IMR-90 (cell line): ENCODE measurements around the gene VPS35. TPM values are rescaled to one million over a fixed set of nuclear protein-coding genes. Genes with fewer than 3 reads are reported as not detected.

Experiments used
- ATAC-seq: fragments of 200-7000 bp; cut with Tn5 transposase; 2 replicates; pipeline ENCODE4 v1.9.1; 2020; ENCODE audit warnings: low read depth, mild to moderate bottlenecking, moderate library complexity
- BruUV-seq: library from RNA; stranded (reverse); fragments of 400-500 nt; replicated peaks from 2 replicates; lab custom pipeline; 2021; lab: Mats Ljungman, UMichigan
- CTCF ChIA-PET: fragments of 300-600 bp; formaldehyde crosslinking; extraction: SDS; loops from one replicate; lab custom pipeline; 2021; ENCODE audit warnings: antibody characterized with exemption; lab: Yijun Ruan, JAX
- POLR2A ChIA-PET: fragments of 300-600 bp; sonication (Branson Sonifier 250); formaldehyde crosslinking; loops from one replicate; lab custom pipeline; 2022; ENCODE audit warnings: antibody characterized with exemption; ENCODE audit not compliant: unreplicated experiment; lab: Charles Lee
- DNase-seq: peaks from one replicate; pipeline ENCODE4 v3.0.0; 2013
- H2AFZ ChIP-seq: replicated peaks from 2 replicates; pipeline ENCODE3; 2013; ENCODE audit warnings: low read length, mild to moderate bottlenecking; ENCODE audit not compliant: poor library complexity
- H2AK5ac ChIP-seq: 2 replicates; pipeline ENCODE4 v1.6.1; 2013; ENCODE audit warnings: low read depth, low read length, inconsistent platforms
- H2AK9ac ChIP-seq: replicated peaks from 2 replicates; pipeline ENCODE3; 2013; ENCODE audit warnings: mild to moderate bottlenecking, low read depth, low read length, moderate library complexity; ENCODE audit not compliant: poor library complexity
- H2BK120ac ChIP-seq: 2 replicates; pipeline ENCODE4 v1.6.1; 2013; ENCODE audit warnings: low read depth, low read length, inconsistent platforms
- H2BK15ac ChIP-seq: 3 replicates; pipeline ENCODE4 v1.6.1; 2013; ENCODE audit warnings: low read depth, low read length, inconsistent platforms
- H2BK20ac ChIP-seq: 2 replicates; pipeline ENCODE4 v1.6.1; 2013; ENCODE audit warnings: low read depth, mild to moderate bottlenecking, inconsistent platforms, low read length, moderate library complexity
- H2BK5ac ChIP-seq: 2 replicates; pipeline ENCODE4 v1.6.1; 2013; ENCODE audit warnings: mild to moderate bottlenecking, low read depth, low read length, inconsistent platforms; ENCODE audit not compliant: poor library complexity, severe bottlenecking
- H3K14ac ChIP-seq: replicated peaks from 2 replicates; pipeline ENCODE4 v1.6.1; 2013; ENCODE audit warnings: low read depth, low read length, inconsistent platforms
- H3K18ac ChIP-seq: 2 replicates; pipeline ENCODE4 v1.6.1; 2013; ENCODE audit warnings: low read depth, low read length, control low read depth
- H3K23ac ChIP-seq: 2 replicates; pipeline ENCODE4 v1.6.1; 2013; ENCODE audit warnings: low read depth, low read length, inconsistent platforms
- H3K27ac ChIP-seq: 2 replicates; pipeline ENCODE4 v1.5.1; 2013; ENCODE audit warnings: mild to moderate bottlenecking, control low read depth, low read length; ENCODE audit not compliant: insufficient read depth
- H3K27me3 ChIP-seq: 2 replicates; pipeline ENCODE4 v1.6.1; 2013; ENCODE audit warnings: low read length; ENCODE audit not compliant: control insufficient read depth, insufficient read depth
- H3K36me3 ChIP-seq: 2 replicates; pipeline ENCODE4 v1.6.1; 2013; ENCODE audit warnings: low read length, mixed read lengths; ENCODE audit not compliant: control insufficient read depth, insufficient read depth
- H3K4ac ChIP-seq: 2 replicates; pipeline ENCODE4 v1.6.1; 2013; ENCODE audit warnings: low read depth, low read length, inconsistent platforms
- H3K4me1 ChIP-seq: 2 replicates; pipeline ENCODE4 v1.6.1; 2013; ENCODE audit warnings: low read length, mixed read lengths; ENCODE audit not compliant: control insufficient read depth, insufficient read depth
- H3K4me2 ChIP-seq: 2 replicates; pipeline ENCODE4 v1.6.1; 2013; ENCODE audit warnings: low read depth, mild to moderate bottlenecking, control low read depth, low read length, moderate library complexity
- H3K4me3 ChIP-seq: 2 replicates; pipeline ENCODE4 v1.5.1; 2013; ENCODE audit warnings: low read depth, mild to moderate bottlenecking, control low read depth, low read length, moderate library complexity; ENCODE audit not compliant: insufficient read depth
- H3K56ac ChIP-seq: 2 replicates; pipeline ENCODE4 v1.6.1; 2013; ENCODE audit warnings: low read length, inconsistent platforms; ENCODE audit not compliant: insufficient read depth; ENCODE audit errors: extremely low read depth
- H3K79me1 ChIP-seq, 2 experiments: 2 replicates each; pipeline ENCODE4 v1.6.1; 2013; ENCODE audit warnings: low read length in 2 of 2, inconsistent platforms in 1 of 2, low read depth in 1 of 2
- H3K9ac ChIP-seq: 2 replicates; pipeline ENCODE4 v1.6.1; 2013; ENCODE audit warnings: low read depth, low read length, control low read depth
- H3K9me1 ChIP-seq: 2 replicates; pipeline ENCODE4 v1.6.1; 2013; ENCODE audit warnings: low read length, inconsistent platforms; ENCODE audit not compliant: insufficient read depth
- H3K9me3 ChIP-seq: 2 replicates; pipeline ENCODE4 v1.6.1; 2013; ENCODE audit warnings: low read length; ENCODE audit not compliant: control insufficient read depth, insufficient read depth
- H4K20me1 ChIP-seq: 2 replicates; pipeline ENCODE4 v1.6.1; 2013; ENCODE audit warnings: low read length, inconsistent platforms; ENCODE audit not compliant: insufficient read depth
- H4K5ac ChIP-seq: 2 replicates; pipeline ENCODE4 v1.6.1; 2013; ENCODE audit warnings: mild to moderate bottlenecking, low read depth, low read length, control low read depth
- H4K8ac ChIP-seq, 2 experiments: 2 replicates each; pipeline ENCODE4 v1.6.1; 2013; ENCODE audit warnings: low read depth in 2 of 2, low read length in 2 of 2, control low read depth in 1 of 2, inconsistent platforms in 1 of 2
- H4K91ac ChIP-seq: 2 replicates; pipeline ENCODE4 v1.6.1; 2013; ENCODE audit warnings: low read depth, low read length, inconsistent platforms; ENCODE audit not compliant: insufficient read depth
- BHLHE40 ChIP-seq: fragments of 150-350 bp; IDR thresholded peaks from 2 replicates; pipeline ENCODE4 v1.6.1; 2016; ENCODE audit warnings: mild to moderate bottlenecking, low read depth, low read length
- CEBPB ChIP-seq: IDR thresholded peaks from 2 replicates; pipeline ENCODE4 v1.6.1; 2012; ENCODE audit warnings: low read depth, low read length, improper control_type of control experiment
- CHD1 ChIP-seq: IDR thresholded peaks from 2 replicates; pipeline ENCODE4 v1.6.1; 2012; ENCODE audit warnings: low read depth, low read length, improper control_type of control experiment
- MAZ ChIP-seq: IDR thresholded peaks from 2 replicates; pipeline ENCODE4 v1.6.1; 2012; ENCODE audit warnings: low read depth, mild to moderate bottlenecking, low read length, improper control_type of control experiment, moderate library complexity, borderline replicate concordance
- MXI1 ChIP-seq: IDR thresholded peaks from 2 replicates; pipeline ENCODE4 v1.6.1; 2012; ENCODE audit warnings: low read depth, mild to moderate bottlenecking, low read length, moderate library complexity, borderline replicate concordance
- NFE2L2 ChIP-seq: fragments of 150-350 bp; IDR thresholded peaks from 2 replicates; pipeline ENCODE4 v1.6.1; 2016; ENCODE audit warnings: low read depth, mild to moderate bottlenecking, low read length
- POLR2A ChIP-seq: IDR thresholded peaks from 2 replicates; pipeline ENCODE4 v1.6.1; 2012; ENCODE audit warnings: mild to moderate bottlenecking, low read depth, low read length
- RCOR1 ChIP-seq: IDR thresholded peaks from 2 replicates; pipeline ENCODE4 v1.6.1; 2012; ENCODE audit warnings: mild to moderate bottlenecking, low read length, improper control_type of control experiment; ENCODE audit not compliant: insufficient replicate concordance
- RFX5 ChIP-seq: IDR thresholded peaks from 2 replicates; pipeline ENCODE4 v1.8.0; 2012; ENCODE audit warnings: low read depth, mild to moderate bottlenecking, low read length, moderate library complexity
- WGBS, 2 experiments: methylation state at CpG; one replicate each; pipeline versions ENCODE4 v1.1.5 to v1.1.7; 2013; ENCODE audit warnings: missing lambda C conversion rate in 2 of 2; ENCODE audit not compliant: insufficient read length in 1 of 2; ENCODE audit errors: extremely low coverage in 2 of 2; 5-methylcytosine and 5-hydroxymethylcytosine counted together
- dilution Hi-C: fragments of 300-500 bp; cut with HindIII; formaldehyde crosslinking; loops from one replicate; pipeline ENCODE4 v1.14.3; 2018; ENCODE audit warnings: low sequenced_read_pairs; ENCODE audit not compliant: unreplicated experiment
- in situ Hi-C: fragments of 300-500 bp; cut with MboI; formaldehyde crosslinking; loops from 3 replicates; pipeline ENCODE4 v1.14.3; 2019; ENCODE audit warnings: low sequenced_read_pairs, inconsistent platforms, mixed read lengths
- intact Hi-C: fragments of 100-400 bp; cut with micrococcal nuclease; formaldehyde crosslinking; loops from 2 replicates; pipeline ENCODE4 v1.10.0; 2022
- polyA plus RNA-seq, 3 experiments: library from polyadenylated mRNA; depleted of rRNA; stranded (reverse); fragments of >200 nt; gene quantifications; 2 replicates each; pipeline ENCODE4 v1.2.3, GENCODE V29; 2012; ENCODE audit warnings: low replicate concordance in 1 of 3
- total RNA-seq: library from RNA; depleted of rRNA; stranded (reverse); fragments of >200 nt; gene quantifications from 2 replicates; pipeline ENCODE4 v1.2.3, GENCODE V29; 2012

The VPS35 gene
- total and polyA plus RNA-seq, 2 of the 4 experiments (the other 2 are of a cell fraction) = 42.3 to 89.4 TPM

- 54% methylated on average over 8 of the region's 23 CpGs; no CpG with 5 or more reads in 1 of the 2 experiments for WGBS, 2 experiments
- H3K27me3 ChIP-seq = no peaks in the 10 kb centered on the region
- BruUV-seq = no TSS peak
- H3K18ac ChIP-seq = no peak overlapping the region
- no peak overlapping the region for H4K5ac ChIP-seq
- ChIA-PET CTCF (no interaction called here), POLR2A (no interaction called here)
- H3K14ac ChIP-seq = no peak overlapping the region
- DNase-seq (no peak), ATAC-seq (no peak)
- no peaks in the 10 kb centered on the region; the same call in 1 of the 2 replicates for H3K9me1 ChIP-seq
- dilution Hi-C loops = no loop called here
- H2BK120ac ChIP-seq = no peak overlapping the region
- intact Hi-C loops = no loop called here
- H3K79me1 ChIP-seq = no peaks in the 10 kb centered on the region
- no peaks in the 10 kb centered on the region for H3K9me3 ChIP-seq
- no peak overlapping the region for H2BK5ac ChIP-seq
- H4K91ac ChIP-seq = no peak overlapping the region
- no peaks in the 10 kb centered on the region; the same call in 1 of the 2 replicates for H4K20me1 ChIP-seq
- no peak overlapping the region for H3K56ac ChIP-seq
- TF ChIP-seq RFX5 = no peak
- TF ChIP-seq MAZ = no peak
- no peak for TF ChIP-seq MXI1
- no peak for TF ChIP-seq CEBPB
- TF ChIP-seq CHD1 = no peak
- no peak for TF ChIP-seq POLR2A
- no peak for TF ChIP-seq BHLHE40
- TF ChIP-seq NFE2L2 = no peak
- TF ChIP-seq RCOR1 = no peak
- in situ Hi-C loops = no loop called here
- no peak overlapping the region for H3K27ac ChIP-seq
- no peak overlapping the region for H3K23ac ChIP-seq
- peaks cover 2% of the 10 kb centered on the region; the same call in 1 of the 2 replicates for H3K4me1 ChIP-seq
- H2AK5ac ChIP-seq = no peak overlapping the region
- H3K36me3 ChIP-seq = no peaks in the 10 kb centered on the region
- no peak overlapping the region for H2BK20ac ChIP-seq
- H2BK15ac ChIP-seq = no peak overlapping the region
- no peak overlapping the region for H3K9ac ChIP-seq
- H4K8ac ChIP-seq = no peak overlapping the region
- no peak overlapping the region for H3K4me3 ChIP-seq
- no peak overlapping the region for H3K4ac ChIP-seq
- H3K4me2 ChIP-seq = no peak overlapping the region
- H2AK9ac ChIP-seq = no peak overlapping the region
- H2AFZ ChIP-seq = no peak overlapping the region
These were observed 42.9 kb upstream of the VPS35 start for GRCh38 chr16:46731691-46732555.
